Keratinocyte (primary cell): ENCODE results near the gene SRPX. TPM values are rescaled to one million over a fixed set of nuclear protein-coding genes. Genes with fewer than 3 reads are reported as not detected.

Experiments
- DNase-seq: peaks from one replicate; pipeline ENCODE4 v3.0.0-alpha.2; 2011; ENCODE audit warnings: low read depth, missing footprints, low spot score
- FAIRE-seq: peaks from 2 replicates; lab custom pipeline; 2011; peaks lifted over from hg19 to GRCh38; lab: Jason Lieb, UNC
- H2AFZ ChIP-seq: 2 replicates; pipeline ENCODE4 v1.6.0; 2012; ENCODE audit warnings: low read length, control low read depth, inconsistent platforms; ENCODE audit not compliant: control insufficient read depth
- H3K27ac ChIP-seq: 2 replicates; pipeline ENCODE4 v1.5.1; 2011; ENCODE audit warnings: low read length; ENCODE audit not compliant: control insufficient read depth, insufficient read depth
- H3K27me3 ChIP-seq: 3 replicates; pipeline ENCODE4 v1.6.0; 2011; ENCODE audit warnings: low read length; ENCODE audit not compliant: control insufficient read depth, insufficient read depth; ENCODE audit errors: extremely low read depth
- H3K36me3 ChIP-seq, 2 experiments: 2 replicates in 1 of 2; 3 replicates in 1 of 2; pipeline ENCODE4 v1.5.1; 2011; ENCODE audit warnings: low read length in 2 of 2, mild to moderate bottlenecking in 1 of 2; ENCODE audit not compliant: control insufficient read depth in 2 of 2, insufficient read depth in 2 of 2; ENCODE audit errors: extremely low read depth in 1 of 2
- H3K4me1 ChIP-seq: 3 replicates; pipeline ENCODE4 v1.5.1; 2011; ENCODE audit warnings: low read length; ENCODE audit not compliant: control insufficient read depth, insufficient read depth; ENCODE audit errors: extremely low read depth
- H3K4me2 ChIP-seq: 3 replicates; pipeline ENCODE4 v1.6.0; 2011; ENCODE audit warnings: low read depth, low read length; ENCODE audit not compliant: control insufficient read depth, insufficient read depth; ENCODE audit errors: extremely low read depth
- H3K4me3 ChIP-seq, 3 experiments: fragments of 200-600 bp in 1 of 3; sonication (generic) in 1 of 3; 2 replicates in 2 of 3; 3 replicates in 1 of 3; pipeline ENCODE4 v1.5.1; 2011 to 2016; ENCODE audit warnings: low read length in 3 of 3, mild to moderate bottlenecking in 3 of 3, control low read depth in 2 of 3, inconsistent platforms in 1 of 3, low read depth in 1 of 3, mixed read lengths in 1 of 3, mixed run types in 1 of 3, moderate library complexity in 1 of 3; ENCODE audit not compliant: control insufficient read depth in 2 of 3, insufficient read depth in 2 of 3; ENCODE audit errors: extremely low read depth in 1 of 3
- H3K79me2 ChIP-seq: 2 replicates; pipeline ENCODE4 v1.6.0; 2012; ENCODE audit warnings: low read length; ENCODE audit not compliant: control insufficient read depth, insufficient read depth
- H3K9ac ChIP-seq: 3 replicates; pipeline ENCODE4 v1.6.0; 2011; ENCODE audit warnings: low read length; ENCODE audit not compliant: control insufficient read depth, insufficient read depth; ENCODE audit errors: extremely low read depth
- H3K9me1 ChIP-seq: 3 replicates; pipeline ENCODE4 v1.6.0; 2011; ENCODE audit warnings: low read length; ENCODE audit not compliant: control insufficient read depth, insufficient read depth; ENCODE audit errors: extremely low read depth
- H3K9me3 ChIP-seq: 2 replicates; pipeline ENCODE4 v1.5.1; 2012; ENCODE audit warnings: low read depth, low read length; ENCODE audit not compliant: control insufficient read depth
- H4K20me1 ChIP-seq: 3 replicates; pipeline ENCODE4 v1.6.0; 2011; ENCODE audit warnings: low read length; ENCODE audit not compliant: control insufficient read depth, insufficient read depth; ENCODE audit errors: extremely low read depth
- CTCF ChIP-seq, 3 experiments: IDR thresholded peaks in 1 of 3; conservative IDR thresholded peaks in 1 of 3; optimal IDR thresholded peaks in 1 of 3; 2 replicates in 2 of 3; 3 replicates in 1 of 3; pipeline versions ENCODE3 to v1.5.1; 2011; ENCODE audit warnings: low read length in 3 of 3, mild to moderate bottlenecking in 3 of 3, moderate library complexity in 2 of 3, control low read depth in 1 of 3, inconsistent platforms in 1 of 3; ENCODE audit not compliant: insufficient read depth in 2 of 3; ENCODE audit errors: extremely low read depth in 1 of 3
- EZH2 ChIP-seq: IDR thresholded peaks from one replicate; pipeline ENCODE4 v1.6.1; 2012; ENCODE audit warnings: inconsistent platforms, mild to moderate bottlenecking, low read length, moderate library complexity
- dilution Hi-C: fragments of 300-500 bp; cut with MboI; formaldehyde crosslinking; loops from one replicate; pipeline ENCODE4 v1.7.0; 2020; ENCODE audit warnings: low sequenced_read_pairs; ENCODE audit not compliant: extremely low pct_ligation_motif_present
- polyA plus RNA-seq, 5 experiments: library from polyadenylated mRNA; depleted of rRNA in 3 of 5; stranded (reverse) in 3 of 5; stranded (forward) in 1 of 5; unstranded in 1 of 5; fragments of >200 nt; gene quantifications; 1 replicate in 1 of 5; 2 replicates in 3 of 5; 3 replicates in 1 of 5; pipeline versions ENCODE4 v1.2.1 to v1.2.3, GENCODE V29; 2011 to 2012; ENCODE audit warnings: missing spikeins in 2 of 5, low read depth in 1 of 5, low replicate concordance in 1 of 5

Gene SRPX
- polyA plus RNA-seq, 1 donor (not counting 4 experiments of a cell fraction or from before 2014, with no cell fraction given), result 53.8 TPM

- no peaks in the 10 kb centered on the region for H3K27me3 ChIP-seq
- no peak overlapping the region for H3K27ac ChIP-seq
- no peaks in the 10 kb centered on the region for H3K9me1 ChIP-seq
- no peak overlapping the region for H3K4me3 ChIP-seq
- no peak overlapping the region for H2AFZ ChIP-seq
- no peaks in the 10 kb centered on the region for H3K36me3 ChIP-seq
- TF ChIP-seq CTCF (optimal IDR thresholded peaks at IDR 0.05 in 1 of 3, IDR thresholded peaks at IDR 0.05 in 1 of 3, conservative IDR thresholded peaks at IDR 0.05 in 1 of 3; ENCODE audit: extremely low read depth in 1 of 3, insufficient read depth in 2 of 3, low read length in 3 of 3), result no peak
- dilution Hi-C loops, result no loop called here
- H3K9me3 ChIP-seq, result no peaks in the 10 kb centered on the region
- no peak overlapping the region for H3K9ac ChIP-seq
- no peak overlapping the region for H3K4me2 ChIP-seq
- DNase-seq, result no peak
- peaks cover 11% of the 10 kb centered on the region for H3K4me1 ChIP-seq
- H3K79me2 ChIP-seq, result peaks cover 7% of the 10 kb centered on the region
- no peak for FAIRE-seq
- H4K20me1 ChIP-seq, result no peaks in the 10 kb centered on the region
Observed at GRCh38 chrX:38224160-38224559, 3.5 kb upstream of the SRPX start.

- Histone ChIP-seq H3K79me2 (peaks cover 23% of the 10 kb centered on the region), H3K36me3 (no peaks in the 10 kb centered on the region), H3K4me2 (peak overlapping the region; percentile 72), H3K4me3 (peak overlapping the region in 1 of 3 experiments; percentile 70), H3K27ac (no peak overlapping the region), H3K9ac (no peak overlapping the region), H3K9me1 (no peaks in the 10 kb centered on the region), H3K27me3 (no peaks in the 10 kb centered on the region), H4K20me1 (no peaks in the 10 kb centered on the region), H3K4me1 (peaks cover 11% of the 10 kb centered on the region), H3K9me3 (no peaks in the 10 kb centered on the region), H2AFZ (no peak overlapping the region)
- TF ChIP-seq EZH2 (no peak), CTCF (optimal IDR thresholded peaks at IDR 0.05 in 1 of 3, IDR thresholded peaks at IDR 0.05 in 1 of 3, conservative IDR thresholded peaks at IDR 0.05 in 1 of 3; ENCODE audit: extremely low read depth in 1 of 3, insufficient read depth in 2 of 3, low read length in 3 of 3) (no peak)
- DNase-seq (no peak), FAIRE-seq (no peak)
- dilution Hi-C loops, result no loop called here
Observed at GRCh38 chrX:38221391-38221929, 789 bp upstream of the SRPX start.
